GM12878 (cell line): ENCODE data around the gene LHFPL2. TPM values are rescaled to one million over a fixed set of nuclear protein-coding genes. Genes with fewer than 3 reads are reported as not detected.

Experiments
- ATAC-seq: fragments of 200-7000 bp; cut with Tn5 transposase; 3 replicates; pipeline ENCODE4 v1.9.1; 2020; ENCODE audit warnings: mild to moderate bottlenecking, moderate library complexity
- BruUV-seq: library from RNA; stranded (reverse); fragments of 400-500 nt; replicated peaks from 2 replicates; lab custom pipeline; 2021; lab: Mats Ljungman, UMichigan
- CTCF ChIA-PET: fragments of 300-600 bp; sonication (Branson Sonifier 250); formaldehyde crosslinking; extraction: SDS; loops from one replicate; lab custom pipeline; 2021; ENCODE audit warnings: inconsistent platforms; lab: Yijun Ruan, JAX
- POLR2A ChIA-PET: fragments of 350-600 bp; formaldehyde crosslinking; extraction: SDS; loops from one replicate; lab custom pipeline; 2021; ENCODE audit warnings: inconsistent platforms; lab: Charles Lee
- RAD21 ChIA-PET: fragments of 300-600 bp; sonication (Branson Sonifier 250); formaldehyde crosslinking; loops from one replicate; lab custom pipeline; 2023; ENCODE audit warnings: antibody characterized with exemption; ENCODE audit not compliant: unreplicated experiment; lab: Charles Lee
- SMC1A ChIA-PET: fragments of 300-600 bp; sonication (Branson Sonifier 250); formaldehyde crosslinking; loops from one replicate; lab custom pipeline; 2023; ENCODE audit not compliant: unreplicated experiment, uncharacterized antibody; lab: Charles Lee
- DNase-seq: peaks from one replicate; pipeline ENCODE4 v3.0.0-alpha.2; 2011; ENCODE audit warnings: low read depth, low spot score
- FAIRE-seq: peaks from 3 replicates; lab custom pipeline; 2011; peaks lifted over from hg19 to GRCh38; lab: Jason Lieb, UNC
- H2AFZ ChIP-seq: 2 replicates; pipeline ENCODE4 v1.6.0; 2011; ENCODE audit warnings: low read depth, low read length, control low read depth; ENCODE audit not compliant: control insufficient read depth
- H3K27ac ChIP-seq: 2 replicates; pipeline ENCODE4 v1.5.1; 2011; ENCODE audit warnings: control low read depth; ENCODE audit not compliant: control insufficient read depth, insufficient read depth
- H3K27me3 ChIP-seq, 2 experiments: replicated peaks in 1 of 2; 2 replicates each; pipeline versions ENCODE4 v1.6.0 to v1.6.1; 2011; ENCODE audit warnings: low read length in 1 of 2; ENCODE audit not compliant: control insufficient read depth in 2 of 2, insufficient read depth in 2 of 2
- H3K36me3 ChIP-seq, 2 experiments: 2 replicates each; pipeline ENCODE4 v1.5.1; 2011; ENCODE audit warnings: low read length in 1 of 2; ENCODE audit not compliant: control insufficient read depth in 2 of 2, insufficient read depth in 2 of 2
- H3K4me1 ChIP-seq: 2 replicates; pipeline ENCODE4 v1.6.1; 2011; ENCODE audit warnings: mild to moderate bottlenecking, low read length, moderate library complexity, mixed read lengths; ENCODE audit not compliant: control insufficient read depth, insufficient read depth
- H3K4me2 ChIP-seq: 2 replicates; pipeline ENCODE4 v1.6.0; 2011; ENCODE audit warnings: control low read depth; ENCODE audit not compliant: control insufficient read depth, insufficient read depth
- H3K4me3 ChIP-seq: fragments of 200-600 bp; sonication (generic); 2 replicates; pipeline ENCODE4 v1.5.1; 2016
- H3K79me2 ChIP-seq: 2 replicates; pipeline ENCODE4 v1.6.0; 2011; ENCODE audit warnings: low read length; ENCODE audit not compliant: control insufficient read depth, insufficient read depth
- H3K9ac ChIP-seq: 2 replicates; pipeline ENCODE4 v1.8.0; 2011; ENCODE audit warnings: low read length, control low read depth, mixed read lengths; ENCODE audit not compliant: control insufficient read depth, insufficient read depth
- H3K9me3 ChIP-seq: replicated peaks from 3 replicates; pipeline ENCODE4 v1.5.1; 2011; ENCODE audit warnings: mild to moderate bottlenecking, low read length; ENCODE audit not compliant: control insufficient read depth, insufficient read depth
- H4K20me1 ChIP-seq: 2 replicates; pipeline ENCODE4 v1.6.0; 2011; ENCODE audit not compliant: control insufficient read depth, insufficient read depth
- BCL11A ChIP-seq: IDR thresholded peaks from 2 replicates; pipeline ENCODE4 v1.6.1; 2011; ENCODE audit warnings: low read depth, low read length
- HDGF ChIP-seq: fragments of 450-650 bp; IDR thresholded peaks from 2 replicates; pipeline ENCODE4 v1.6.1; 2016; ENCODE audit warnings: antibody characterized with exemption
- MEF2A ChIP-seq: IDR thresholded peaks from 2 replicates; pipeline ENCODE4 v1.6.1; 2011; ENCODE audit warnings: low read depth, mild to moderate bottlenecking, low read length, moderate library complexity; ENCODE audit not compliant: insufficient read depth
- MEF2B ChIP-seq: fragments of 450-650 bp; IDR thresholded peaks from 2 replicates; pipeline ENCODE4 v1.6.1; 2018; ENCODE audit warnings: mild to moderate bottlenecking, moderate library complexity; ENCODE audit not compliant: partially characterized antibody, poor library complexity, severe bottlenecking
- MTA3 ChIP-seq: IDR thresholded peaks from 2 replicates; pipeline ENCODE4 v1.6.1; 2012; ENCODE audit warnings: low read length, inconsistent platforms, borderline replicate concordance
- MYB ChIP-seq: fragments of 150-350 bp; IDR thresholded peaks from 2 replicates; pipeline ENCODE4 v1.6.1; 2014; ENCODE audit warnings: mild to moderate bottlenecking, low read depth, low read length, borderline replicate concordance
- RAD51 ChIP-seq: fragments of 450-650 bp; IDR thresholded peaks from 2 replicates; pipeline ENCODE4 v1.6.1; 2016; ENCODE audit warnings: moderate library complexity, mild to moderate bottlenecking, inconsistent platforms
- SP1 ChIP-seq: IDR thresholded peaks from one replicate; pipeline ENCODE4 v1.6.1; 2011; ENCODE audit warnings: low read depth, low read length
- USF1 ChIP-seq: IDR thresholded peaks from 2 replicates; pipeline ENCODE4 v1.6.1; 2011; ENCODE audit warnings: borderline replicate concordance, low read depth, mild to moderate bottlenecking, moderate library complexity, mixed read lengths, low read length; ENCODE audit not compliant: insufficient read depth; ENCODE audit errors: extremely low read length
- WRNIP1 ChIP-seq: IDR thresholded peaks from 2 replicates; pipeline ENCODE4 v1.6.1; 2011; ENCODE audit warnings: low read depth, low read length, improper control_type of control experiment, borderline replicate concordance
- ZBTB4 ChIP-seq: fragments of 450-650 bp; formaldehyde crosslinking; IDR thresholded peaks from 2 replicates; pipeline ENCODE4 v1.4.0; 2022; ENCODE audit warnings: mild to moderate bottlenecking, moderate library complexity
- ZNF622 ChIP-seq: fragments of 450-650 bp; IDR thresholded peaks from 2 replicates; pipeline ENCODE4 v1.6.1; 2017; ENCODE audit warnings: mild to moderate bottlenecking, inconsistent platforms
- ZSCAN29 ChIP-seq: fragments of 450-650 bp; IDR thresholded peaks from 2 replicates; pipeline ENCODE4 v1.6.1; 2017; ENCODE audit warnings: mild to moderate bottlenecking, moderate library complexity
- WGBS: methylation state at CpG from one replicate; pipeline ENCODE4 v1.1.6; 2016; ENCODE audit warnings: low lambda C conversion rate; ENCODE audit not compliant: insufficient replicate concordance, insufficient coverage; ENCODE audit errors: missing lambda C conversion rate; 5-methylcytosine and 5-hydroxymethylcytosine counted together
- in situ Hi-C: fragments of 300-500 bp; cut with MboI; formaldehyde crosslinking; loops from 9 replicates; pipeline ENCODE4 v1.14.3; 2018; ENCODE audit warnings: mixed read lengths
- intact Hi-C: fragments of 100-400 bp; cut with micrococcal nuclease; formaldehyde crosslinking; loops from one replicate; pipeline ENCODE4 v1.14.2; 2022; ENCODE audit not compliant: unreplicated experiment
- polyA plus RNA-seq, 11 experiments: library from polyadenylated mRNA; depleted of rRNA in 4 of 11; unstranded in 6 of 11; stranded (reverse) in 5 of 11; fragments of >200 nt; fragmentation: Nextera tagmentation in 4 of 11; fragmentation: Illumina TruSeq in 1 of 11; extraction: Ambion mirVana in 4 of 11; extraction: Trizol in 1 of 11; gene quantifications; 1 replicate in 1 of 11; 2 replicates in 10 of 11; pipeline versions ENCODE4 v1.2.1 to v1.2.3, GENCODE V29; 2011 to 2016; ENCODE audit warnings: inconsistent platforms in 2 of 11, missing spikeins in 2 of 11, low read depth in 1 of 11
- total RNA-seq, 4 experiments: library from RNA; depleted of rRNA in 3 of 4; stranded (reverse); fragments of >200 nt in 3 of 4; fragmentation: Illumina TruSeq in 1 of 4; extraction: Trizol in 1 of 4; gene quantifications; 2 replicates each; pipeline versions ENCODE4 v1.2.1 to v1.2.3, GENCODE V29; 2013 to 2021

Gene LHFPL2
- total and polyA plus RNA-seq, 10 of the 15 experiments (the other 5 are each of a cell fraction or from before 2014, with no cell fraction given), result 4.1 to 21.8 (median 12.5) TPM

- WGBS, result 90% methylated on average over 3 of the region's 3 CpGs
- SMC1A ChIA-PET, result interaction anchor here (0.8 to 1.2 kb wide), 5 partner anchors 9 to 99 kb away, joined by 3 to 4 read pairs (median 3); no protein-coding TSS in a partner anchor
- no peaks in the 10 kb centered on the region for H4K20me1 ChIP-seq
- in situ Hi-C loops (no loop called here), intact Hi-C loops (no loop called here)
- H3K36me3 ChIP-seq, result no peaks in the 10 kb centered on the region
- no TSS peak for BruUV-seq
- no peaks in the 10 kb centered on the region for H3K79me2 ChIP-seq
- POLR2A ChIA-PET, result interaction anchor here (0.6 to 1.0 kb wide), 2 partner anchors 13 to 30 kb away, joined by 3 to 7 read pairs; no protein-coding TSS in a partner anchor
- DNase-seq (no peak), FAIRE-seq (no peak), ATAC-seq (no peak)
- H3K4me2 ChIP-seq, result no peak overlapping the region
- H2AFZ ChIP-seq, result no peak overlapping the region
- H3K27me3 ChIP-seq, result no peaks in the 10 kb centered on the region
- H3K4me3 ChIP-seq, result no peak overlapping the region
- no peak overlapping the region for H3K27ac ChIP-seq
- CTCF ChIA-PET, result interaction anchor here (0.7 to 1.3 kb wide), 4 partner anchors 8 to 181 kb away, joined by 3 to 4 read pairs (median 3); no protein-coding TSS in a partner anchor
- TF ChIP-seq MEF2A (no peak), BCL11A (no peak), ZNF622 (no peak), MYB (no peak), SP1 (no peak), ZBTB4 (CRISPR knock-in tag) (no peak), RAD51 (no peak), MEF2B (no peak), ZSCAN29 (no peak), HDGF (no peak), WRNIP1 (no peak), USF1 (no peak), MTA3 (no peak)
- RAD21 ChIA-PET, result interaction anchor here (0.7 to 1.4 kb wide), 3 partner anchors 12 to 69 kb away, joined by 3 to 4 read pairs (median 3); no protein-coding TSS in a partner anchor
- H3K9me3 ChIP-seq, result no peaks in the 10 kb centered on the region
- H3K4me1 ChIP-seq, result peaks cover 12% of the 10 kb centered on the region
- no peak overlapping the region for H3K9ac ChIP-seq
Measured at GRCh38 chr5:78659114-78659513, 10.5 kb upstream of the LHFPL2 start.
